Panc1 (cell line): ENCODE measurements around the gene CCDC197. TPM values are rescaled to one million over a fixed set of nuclear protein-coding genes. Genes with fewer than 3 reads are reported as not detected.

Source experiments
- ATAC-seq: fragments of 200-7000 bp; cut with Tn5 transposase; 2 replicates; pipeline ENCODE4 v1.9.1; 2020; ENCODE audit warnings: mild to moderate bottlenecking, moderate library complexity
- BruUV-seq: library from RNA; stranded (reverse); fragments of 400-500 nt; replicated peaks from 2 replicates; lab custom pipeline; 2021; lab: Mats Ljungman, UMichigan
- CTCF ChIA-PET: fragments of 300-600 bp; sonication (Branson Sonifier 250); formaldehyde crosslinking; loops from one replicate; lab custom pipeline; 2022; ENCODE audit warnings: antibody characterized with exemption; lab: Charles Lee
- POLR2A ChIA-PET: fragments of 300-600 bp; sonication (Branson Sonifier 250); formaldehyde crosslinking; loops from one replicate; lab custom pipeline; 2022; ENCODE audit warnings: antibody characterized with exemption; lab: Charles Lee
- DNase-seq: peaks from one replicate; pipeline ENCODE4 v3.0.0-alpha.2; 2010; ENCODE audit warnings: low read depth, low spot score
- H3K27ac ChIP-seq: 2 replicates; pipeline ENCODE4 v1.5.1; 2011; ENCODE audit warnings: mild to moderate bottlenecking, low read length, inconsistent platforms
- H3K27me3 ChIP-seq: fragments of 200-500 bp; sonication (Bioruptor generic); 2 replicates; pipeline ENCODE4 v1.6.0; 2014; ENCODE audit warnings: low read length, inconsistent platforms; ENCODE audit not compliant: control insufficient read depth, insufficient read depth
- H3K36me3 ChIP-seq: fragments of 200-500 bp; sonication (Bioruptor generic); 2 replicates; pipeline ENCODE4 v1.5.1; 2014; ENCODE audit warnings: inconsistent platforms, mild to moderate bottlenecking, low read length, moderate library complexity; ENCODE audit not compliant: control insufficient read depth, insufficient read depth
- H3K4me1 ChIP-seq: 2 replicates; pipeline ENCODE4 v1.5.1; 2011; ENCODE audit warnings: inconsistent platforms, mild to moderate bottlenecking, low read length, moderate library complexity; ENCODE audit not compliant: control insufficient read depth, insufficient read depth
- H3K4me3 ChIP-seq, 2 experiments: 2 replicates each; pipeline ENCODE4 v1.5.1; 2011 to 2012; ENCODE audit warnings: low read depth in 2 of 2, low read length in 2 of 2, mild to moderate bottlenecking in 2 of 2, inconsistent platforms in 1 of 2, moderate library complexity in 1 of 2
- H3K9me3 ChIP-seq: fragments of 200-500 bp; sonication (Bioruptor generic); 2 replicates; pipeline ENCODE4 v1.5.1; 2014; ENCODE audit warnings: low read depth, mild to moderate bottlenecking, inconsistent platforms, low read length, moderate library complexity; ENCODE audit not compliant: control insufficient read depth, insufficient read depth
- CTCF ChIP-seq: fragments of 450-650 bp; IDR thresholded peaks from 2 replicates; pipeline ENCODE4 v1.5.1; 2017; ENCODE audit warnings: mild to moderate bottlenecking
- POLR2AphosphoS5 ChIP-seq: IDR thresholded peaks from 2 replicates; pipeline ENCODE4 v1.6.1; 2012; ENCODE audit warnings: mild to moderate bottlenecking, low read depth, low read length, moderate library complexity
- SIN3A ChIP-seq: IDR thresholded peaks from 2 replicates; pipeline ENCODE4 v1.6.1; 2012; ENCODE audit warnings: low read depth, mild to moderate bottlenecking, low read length, moderate library complexity, borderline replicate concordance; ENCODE audit not compliant: insufficient read depth
- TCF7L2 ChIP-seq: IDR thresholded peaks from 2 replicates; pipeline ENCODE4 v1.6.1; 2011; ENCODE audit warnings: mild to moderate bottlenecking, low read depth, low read length, inconsistent platforms
- in situ Hi-C: cut with HindIII; loops from 2 replicates; pipeline ENCODE4 v1.10.0; 2016; ENCODE audit warnings: low sequenced_read_pairs, low pct_unique_long_range_greater_than_20kb
- intact Hi-C: fragments of 100-400 bp; cut with micrococcal nuclease; formaldehyde crosslinking; loops from one replicate; pipeline ENCODE4 v1.10.0; 2022; ENCODE audit not compliant: unreplicated experiment
- total RNA-seq: library from RNA; stranded (reverse); gene quantifications from one replicate; pipeline ENCODE4 v1.2.1, GENCODE V29; 2021; ENCODE audit not compliant: unreplicated experiment
- TF ChIP-seq, protein P1 (sequence below), 2 experiments: IDR thresholded peaks; 2 replicates each; pipeline ENCODE4 v1.6.1; 2011 to 2012; ENCODE audit warnings: low read depth in 2 of 2, control low read depth in 1 of 2, low read length in 1 of 2, mild to moderate bottlenecking in 1 of 2, moderate library complexity in 1 of 2; ENCODE audit not compliant: insufficient read depth in 1 of 2

The CCDC197 gene
- total RNA-seq, 1 experiment from 2014 or later = not detected

DNA sequence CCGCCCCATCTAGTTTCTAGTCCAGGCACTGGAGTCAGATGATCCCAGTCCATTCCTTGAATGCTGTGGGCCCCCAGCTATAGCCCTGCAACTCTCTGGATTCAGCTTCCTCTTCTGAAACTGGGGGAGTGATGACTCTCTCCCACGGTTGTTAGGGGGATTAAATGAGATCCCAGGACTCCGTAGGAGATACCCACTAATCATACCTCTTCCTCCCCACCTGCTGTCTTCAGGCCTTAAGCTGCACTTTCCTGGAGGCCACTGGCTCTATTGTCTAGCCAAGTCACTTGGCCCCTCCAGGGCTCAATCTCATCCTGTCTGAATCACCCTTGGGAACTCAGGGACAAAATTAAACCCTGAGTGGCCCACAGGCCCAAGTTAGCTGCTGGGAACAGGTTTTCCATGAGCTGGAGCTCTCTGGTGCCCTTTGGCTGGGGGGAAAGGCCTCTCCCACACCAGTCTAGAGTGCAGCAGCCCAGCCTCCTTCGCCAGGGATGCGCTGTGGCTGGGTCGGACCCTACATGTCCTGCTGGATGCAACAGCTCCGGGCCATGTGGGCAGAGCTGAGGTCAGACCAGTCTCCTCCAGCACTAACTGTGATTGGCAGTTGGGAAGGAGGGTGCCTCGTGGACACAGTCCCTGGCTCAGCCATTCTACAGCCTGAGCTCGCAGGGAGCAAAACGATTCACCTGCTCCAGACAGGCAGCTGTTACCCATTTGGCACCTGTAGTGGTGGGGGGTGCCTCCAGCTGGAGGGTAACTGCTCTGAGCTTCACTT is 14.7 kb upstream of the CCDC197 start:
- Histone ChIP-seq H3K4me3 (no peak overlapping the region), H3K27me3 (no peaks in the 10 kb centered on the region), H3K9me3 (no peaks in the 10 kb centered on the region), H3K36me3 (no peaks in the 10 kb centered on the region), H3K27ac (no peak overlapping the region), H3K4me1 (peaks cover 7% of the 10 kb centered on the region)
- ChIA-PET POLR2A (no interaction called here), CTCF (interaction anchor here (0.7 to 0.8 kb wide), 2 partner anchors 12 to 55 kb away, joined by 3 to 7 read pairs; no protein-coding TSS in a partner anchor)
- no peak for DNase-seq
- in situ Hi-C loops (no loop called here), intact Hi-C loops (no loop called here)
- TF ChIP-seq, protein P1, sequence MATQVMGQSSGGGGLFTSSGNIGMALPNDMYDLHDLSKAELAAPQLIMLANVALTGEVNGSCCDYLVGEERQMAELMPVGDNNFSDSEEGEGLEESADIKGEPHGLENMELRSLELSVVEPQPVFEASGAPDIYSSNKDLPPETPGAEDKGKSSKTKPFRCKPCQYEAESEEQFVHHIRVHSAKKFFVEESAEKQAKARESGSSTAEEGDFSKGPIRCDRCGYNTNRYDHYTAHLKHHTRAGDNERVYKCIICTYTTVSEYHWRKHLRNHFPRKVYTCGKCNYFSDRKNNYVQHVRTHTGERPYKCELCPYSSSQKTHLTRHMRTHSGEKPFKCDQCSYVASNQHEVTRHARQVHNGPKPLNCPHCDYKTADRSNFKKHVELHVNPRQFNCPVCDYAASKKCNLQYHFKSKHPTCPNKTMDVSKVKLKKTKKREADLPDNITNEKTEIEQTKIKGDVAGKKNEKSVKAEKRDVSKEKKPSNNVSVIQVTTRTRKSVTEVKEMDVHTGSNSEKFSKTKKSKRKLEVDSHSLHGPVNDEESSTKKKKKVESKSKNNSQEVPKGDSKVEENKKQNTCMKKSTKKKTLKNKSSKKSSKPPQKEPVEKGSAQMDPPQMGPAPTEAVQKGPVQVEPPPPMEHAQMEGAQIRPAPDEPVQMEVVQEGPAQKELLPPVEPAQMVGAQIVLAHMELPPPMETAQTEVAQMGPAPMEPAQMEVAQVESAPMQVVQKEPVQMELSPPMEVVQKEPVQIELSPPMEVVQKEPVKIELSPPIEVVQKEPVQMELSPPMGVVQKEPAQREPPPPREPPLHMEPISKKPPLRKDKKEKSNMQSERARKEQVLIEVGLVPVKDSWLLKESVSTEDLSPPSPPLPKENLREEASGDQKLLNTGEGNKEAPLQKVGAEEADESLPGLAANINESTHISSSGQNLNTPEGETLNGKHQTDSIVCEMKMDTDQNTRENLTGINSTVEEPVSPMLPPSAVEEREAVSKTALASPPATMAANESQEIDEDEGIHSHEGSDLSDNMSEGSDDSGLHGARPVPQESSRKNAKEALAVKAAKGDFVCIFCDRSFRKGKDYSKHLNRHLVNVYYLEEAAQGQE (IDR thresholded peaks at IDR 0.05; ENCODE audit: insufficient read depth in 1 of 2, low read depth in 2 of 2, low read length in 1 of 2) = no peak
- TF ChIP-seq TCF7L2 = no peak
- BruUV-seq = no TSS peak
- no peak for ATAC-seq

GRCh38 chr14:93984070-93984469 is 13.0 kb upstream of the CCDC197 start:
- Histone ChIP-seq H3K4me3 (no peak overlapping the region), H3K36me3 (no peaks in the 10 kb centered on the region), H3K9me3 (no peaks in the 10 kb centered on the region), H3K27me3 (no peaks in the 10 kb centered on the region), H3K27ac (no peak overlapping the region), H3K4me1 (peaks cover 7% of the 10 kb centered on the region)
- CTCF ChIA-PET = no interaction called here
- POLR2A ChIA-PET = no interaction called here
- BruUV-seq = no TSS peak
- intact Hi-C loops (no loop called here), in situ Hi-C loops (no loop called here)
- DNase-seq (no peak), ATAC-seq (no peak)
- TF ChIP-seq CTCF = no peak
- TF ChIP-seq POLR2AphosphoS5 = no peak
- TF ChIP-seq SIN3A = no peak
- TF ChIP-seq, protein P1 (IDR thresholded peaks at IDR 0.05; ENCODE audit: insufficient read depth in 1 of 2, low read depth in 2 of 2, low read length in 1 of 2) = no peak
- TF ChIP-seq TCF7L2 = no peak
